K562 (cell line): ENCODE measurements around the gene NPHP3. TPM values are rescaled to one million over a fixed set of nuclear protein-coding genes. Genes with fewer than 3 reads are reported as not detected.

Source experiments
- ATAC-seq: fragments of 200-7000 bp; cut with Tn5 transposase; 3 replicates; pipeline ENCODE4 v1.9.1; 2020; ENCODE audit warnings: moderate library complexity
- BruUV-seq: library from RNA; stranded (reverse); fragments of 400-500 nt; replicated peaks from 2 replicates; lab custom pipeline; 2021; lab: Mats Ljungman, UMichigan
- CTCF ChIA-PET: fragments of 300-600 bp; formaldehyde crosslinking; extraction: SDS; loops from one replicate; lab custom pipeline; 2021; ENCODE audit warnings: low intra/inter-chr PET ratio; lab: Yijun Ruan, JAX
- POLR2A ChIA-PET: fragments of 300-600, 350-650 bp; sonication (Branson Sonifier 250); formaldehyde crosslinking; extraction: SDS; loops from one replicate; lab custom pipeline; 2021; ENCODE audit warnings: antibody characterized with exemption, inconsistent platforms; lab: Yijun Ruan, JAX
- DNase-seq, 4 experiments: peaks; one replicate each; pipeline versions ENCODE4 v3.0.0 to v3.0.0-alpha.2; 2011 to 2018; ENCODE audit warnings: low spot score in 3 of 4, mixed read lengths in 3 of 4; ENCODE audit errors: extremely low read depth in 1 of 4
- FAIRE-seq: peaks from 2 replicates; lab custom pipeline; 2011; peaks lifted over from hg19 to GRCh38; lab: Jason Lieb, UNC
- H2AFZ ChIP-seq: 2 replicates; pipeline ENCODE4 v1.6.0; 2011; ENCODE audit warnings: low read depth, low read length, control low read depth, inconsistent platforms
- H3K27ac ChIP-seq: fragments of 200-600 bp; 3 replicates; pipeline ENCODE4 v1.8.0; 2011; ENCODE audit warnings: low read depth, mild to moderate bottlenecking, control low read depth, inconsistent platforms, low read length, moderate library complexity, mixed read lengths; ENCODE audit errors: extremely low read depth
- H3K27me3 ChIP-seq, 2 experiments: fragments of 300-600 bp in 1 of 2; 2 replicates in 1 of 2; 3 replicates in 1 of 2; pipeline versions ENCODE4 v1.6.0 to v1.8.0; 2011; ENCODE audit warnings: inconsistent platforms in 2 of 2, low read length in 2 of 2, mild to moderate bottlenecking in 1 of 2, mixed read lengths in 1 of 2, moderate library complexity in 1 of 2; ENCODE audit not compliant: control insufficient read depth in 2 of 2, insufficient read depth in 2 of 2
- H3K36me3 ChIP-seq: fragments of 300-600 bp; 3 replicates; pipeline ENCODE4 v1.8.0; 2011; ENCODE audit warnings: mild to moderate bottlenecking, low read length, inconsistent platforms; ENCODE audit not compliant: control insufficient read depth, insufficient read depth
- H3K4me1 ChIP-seq, 2 experiments: fragments of 200-600 bp in 1 of 2; replicated peaks in 1 of 2; 2 replicates in 1 of 2; 3 replicates in 1 of 2; pipeline versions ENCODE4 v1.5.1 to v1.8.0; 2011; ENCODE audit warnings: inconsistent platforms in 2 of 2, low read length in 2 of 2, mild to moderate bottlenecking in 1 of 2, mixed read lengths in 1 of 2, moderate library complexity in 1 of 2; ENCODE audit not compliant: control insufficient read depth in 2 of 2, insufficient read depth in 2 of 2
- H3K4me2 ChIP-seq: 2 replicates; pipeline ENCODE4 v1.6.1; 2011; ENCODE audit warnings: low read length, control low read depth, inconsistent platforms, mixed read lengths; ENCODE audit not compliant: insufficient read depth
- H3K4me3 ChIP-seq: fragments of 200-600 bp; sonication (generic), shearing (Covaris generic); 2 replicates; pipeline ENCODE4 v1.5.1; 2016; ENCODE audit warnings: control low read depth, inconsistent platforms
- H3K79me2 ChIP-seq: fragments of 200-600 bp; 3 replicates; pipeline ENCODE4 v1.8.0; 2011; ENCODE audit warnings: low read length, inconsistent platforms; ENCODE audit not compliant: control insufficient read depth, insufficient read depth
- H3K9ac ChIP-seq, 2 experiments: 2 replicates each; pipeline versions ENCODE4 v1.6.0 to v1.6.1; 2011; ENCODE audit warnings: low read depth in 2 of 2, low read length in 2 of 2, control low read depth in 1 of 2, inconsistent platforms in 1 of 2, mild to moderate bottlenecking in 1 of 2, mixed read lengths in 1 of 2; ENCODE audit not compliant: insufficient read depth in 1 of 2
- H3K9me1 ChIP-seq: one replicate; pipeline ENCODE4 v1.6.0; 2011; ENCODE audit warnings: inconsistent platforms, mild to moderate bottlenecking, low read length, moderate library complexity; ENCODE audit not compliant: control insufficient read depth, insufficient read depth
- H3K9me3 ChIP-seq: replicated peaks from 2 replicates; pipeline ENCODE4 v1.5.1; 2011; ENCODE audit warnings: low read depth, low read length, inconsistent platforms; ENCODE audit not compliant: control insufficient read depth, insufficient read depth
- H4K20me1 ChIP-seq: replicated peaks from 2 replicates; pipeline ENCODE4 v1.6.1; 2011; ENCODE audit warnings: low read length, inconsistent platforms, mixed read lengths; ENCODE audit not compliant: control insufficient read depth, insufficient read depth
- BMI1 ChIP-seq: fragments of 150-350 bp; IDR thresholded peaks from 2 replicates; pipeline ENCODE4 v1.6.1; 2014; ENCODE audit warnings: low read length
- CEBPB ChIP-seq: fragments of 450-650 bp; IDR thresholded peaks from 2 replicates; pipeline ENCODE4 v1.6.1; 2016; ENCODE audit warnings: missing genetic modification characterization, missing compliant biosample characterization
- ELF1 ChIP-seq: fragments of 200-800 bp; sonication (Bioruptor generic); IDR thresholded peaks from 2 replicates; pipeline ENCODE4 v1.6.1; 2016; ENCODE audit warnings: missing genetic modification characterization, missing compliant biosample characterization
- GABPA ChIP-seq: fragments of 200-800 bp; sonication (Bioruptor generic); conservative IDR thresholded peaks from 2 replicates; pipeline ENCODE4 v1.6.1; 2016; ENCODE audit warnings: low read depth, missing genetic modification characterization, missing compliant biosample characterization
- LARP7 ChIP-seq: fragments of 450-650 bp; IDR thresholded peaks from 2 replicates; pipeline ENCODE4 v1.6.1; 2016
- MAFF ChIP-seq: IDR thresholded peaks from 2 replicates; pipeline ENCODE4 v1.6.1; 2012; ENCODE audit warnings: low read length, improper control_type of control experiment
- MYBL2 ChIP-seq, 2 experiments: fragments of 450-650 bp in 1 of 2; sonication (generic) in 1 of 2; formaldehyde crosslinking in 1 of 2; IDR thresholded peaks; 2 replicates each; pipeline versions ENCODE4 v1.6.1 to v1.8.1; 2017 to 2022; ENCODE audit warnings: borderline replicate concordance in 1 of 2, inconsistent platforms in 1 of 2, low read depth in 1 of 2, mild to moderate bottlenecking in 1 of 2, missing genetic modification reagents in 1 of 2, moderate library complexity in 1 of 2
- ZNF79 ChIP-seq: fragments of 250-450 bp; sonication (Bioruptor Pico); IDR thresholded peaks from 2 replicates; pipeline ENCODE4 v1.4.0; 2020; ENCODE audit warnings: low read depth, mild to moderate bottlenecking, moderate library complexity
- WGBS: fragments of 100-300 bp; shearing (Covaris generic); methylation state at CpG from one replicate; pipeline ENCODE4 v1.1.6; 2016; ENCODE audit warnings: low coverage, mixed read lengths; ENCODE audit not compliant: insufficient coverage; ENCODE audit errors: missing lambda C conversion rate; 5-methylcytosine and 5-hydroxymethylcytosine counted together
- in situ Hi-C: fragments of 300-500 bp; cut with MboI; formaldehyde crosslinking; loops from 4 replicates; pipeline ENCODE4 v1.15.0; 2018; ENCODE audit warnings: inconsistent platforms, mixed read lengths
- intact Hi-C: fragments of 100-400 bp; cut with micrococcal nuclease; formaldehyde crosslinking; loops from 2 replicates; pipeline ENCODE4 v1.14.2; 2022
- polyA plus RNA-seq, 8 experiments: library from polyadenylated mRNA; depleted of rRNA in 4 of 8; stranded (reverse) in 5 of 8; unstranded in 3 of 8; fragments of >200 nt; fragmentation: Nextera tagmentation in 2 of 8; fragmentation: Illumina TruSeq in 1 of 8; extraction: Ambion mirVana in 2 of 8; extraction: Trizol in 1 of 8; gene quantifications; 2 replicates each; pipeline versions ENCODE4 v1.2.1 to v1.2.3, GENCODE V29; 2011 to 2014; ENCODE audit warnings: inconsistent platforms in 1 of 8, missing spikeins in 1 of 8
- total RNA-seq, 7 experiments: library from RNA; depleted of rRNA in 6 of 7; stranded (reverse); fragments of >200 nt in 6 of 7; fragmentation: Illumina TruSeq in 2 of 7; extraction: Trizol in 2 of 7; gene quantifications; 2 replicates each; pipeline versions ENCODE4 v1.2.1 to v1.2.3, GENCODE V29; 2011 to 2021; ENCODE audit warnings: low replicate concordance in 1 of 7
- TF ChIP-seq, protein P1 (sequence below): sonication (generic); formaldehyde crosslinking; IDR thresholded peaks from 2 replicates; pipeline ENCODE4 v1.8.0; 2022; ENCODE audit warnings: mild to moderate bottlenecking, missing genetic modification reagents

The NPHP3 gene
- total and polyA plus RNA-seq, 9 of the 15 experiments (the other 6 are each of a cell fraction or from before 2014, with no cell fraction given) = 0.62 to 13.2 (median 5.8) TPM

DNA sequence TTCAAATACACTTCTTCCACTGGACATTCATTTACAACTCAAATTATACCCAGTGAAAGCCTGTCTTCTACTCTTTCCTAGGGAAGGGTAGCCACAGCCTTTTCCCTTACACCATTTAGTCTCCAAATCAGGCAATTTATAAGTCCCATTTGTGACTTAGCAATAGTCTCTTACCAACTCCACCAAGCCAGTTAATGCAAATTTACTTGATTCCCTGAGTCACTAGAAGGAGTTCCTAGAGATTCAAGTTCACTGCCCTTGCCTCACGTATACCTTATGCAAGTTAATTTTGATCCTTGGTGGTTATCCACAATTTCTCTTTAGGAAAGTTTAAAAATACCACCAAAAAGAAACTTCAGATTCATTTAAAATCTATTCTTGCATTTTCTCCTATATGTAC is 16.1 kb upstream of the NPHP3 start:
- no peak for FAIRE-seq
- no peak overlapping the region for H3K9ac ChIP-seq
- no peaks in the 10 kb centered on the region for H3K27me3 ChIP-seq
- no peaks in the 10 kb centered on the region for H4K20me1 ChIP-seq
- POLR2A ChIA-PET = no interaction called here
- CTCF ChIA-PET = no interaction called here
- no peak overlapping the region for H2AFZ ChIP-seq
- no peaks in the 10 kb centered on the region for H3K79me2 ChIP-seq
- H3K4me3 ChIP-seq = no peak overlapping the region
- H3K9me1 ChIP-seq = no peaks in the 10 kb centered on the region
- H3K27ac ChIP-seq = no peak overlapping the region
- no peak overlapping the region for H3K4me2 ChIP-seq
- intact Hi-C loops (no loop called here), in situ Hi-C loops (loop anchor here (10.0 to 25.0 kb wide), 3 partner anchors 299 to 1074 kb away; partner anchors contain the start of genes SRPRB and TMEM108)
- TF ChIP-seq ELF1 (tag) = no peak
- no peak for TF ChIP-seq ZNF79
- no peak for TF ChIP-seq BMI1
- TF ChIP-seq, protein P1, sequence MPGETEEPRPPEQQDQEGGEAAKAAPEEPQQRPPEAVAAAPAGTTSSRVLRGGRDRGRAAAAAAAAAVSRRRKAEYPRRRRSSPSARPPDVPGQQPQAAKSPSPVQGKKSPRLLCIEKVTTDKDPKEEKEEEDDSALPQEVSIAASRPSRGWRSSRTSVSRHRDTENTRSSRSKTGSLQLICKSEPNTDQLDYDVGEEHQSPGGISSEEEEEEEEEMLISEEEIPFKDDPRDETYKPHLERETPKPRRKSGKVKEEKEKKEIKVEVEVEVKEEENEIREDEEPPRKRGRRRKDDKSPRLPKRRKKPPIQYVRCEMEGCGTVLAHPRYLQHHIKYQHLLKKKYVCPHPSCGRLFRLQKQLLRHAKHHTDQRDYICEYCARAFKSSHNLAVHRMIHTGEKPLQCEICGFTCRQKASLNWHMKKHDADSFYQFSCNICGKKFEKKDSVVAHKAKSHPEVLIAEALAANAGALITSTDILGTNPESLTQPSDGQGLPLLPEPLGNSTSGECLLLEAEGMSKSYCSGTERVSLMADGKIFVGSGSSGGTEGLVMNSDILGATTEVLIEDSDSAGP = no peak
- no peak for TF ChIP-seq LARP7
- no peak for TF ChIP-seq MAFF
- TF ChIP-seq GABPA (tag) = no peak
- TF ChIP-seq CEBPB (tag) = no peak
- TF ChIP-seq MYBL2 (IDR thresholded peaks at IDR 0.05; ENCODE audit: low read depth) = no peak
- TF ChIP-seq MYBL2 (CRISPR knock-in tag; IDR thresholded peaks at IDR 0.05; ENCODE audit: borderline replicate concordance) = no peak
- H3K36me3 ChIP-seq = no peaks in the 10 kb centered on the region
- no peaks in the 10 kb centered on the region for H3K9me3 ChIP-seq
- 70% methylated on average over 1 of the region's 1 CpG for WGBS
- no TSS peak for BruUV-seq
- H3K4me1 ChIP-seq = no peaks in the 10 kb centered on the region
- no peak for ATAC-seq
- no peak for DNase-seq
